SU-DHL-6 (cell line): ENCODE measurements around the gene C11orf68.

ENCODE experiments used
- H2AFZ ChIP-seq: fragments of 200-600 bp; sonication (generic); 2 replicates; pipeline ENCODE4 v1.6.1; 2014; ENCODE audit warnings: low read depth, mild to moderate bottlenecking, moderate library complexity, mixed read lengths, antibody characterized with exemption, low read length; ENCODE audit not compliant: severe bottlenecking
- H3F3A ChIP-seq: fragments of 200-600 bp; shearing (Covaris generic); 2 replicates; pipeline ENCODE4 v1.6.0; 2016; ENCODE audit warnings: antibody characterized with exemption, mild to moderate bottlenecking; ENCODE audit not compliant: insufficient read depth
- H3K27ac ChIP-seq: fragments of 200-600 bp; sonication (generic); 2 replicates; pipeline ENCODE4 v1.5.1; 2016; ENCODE audit warnings: low read depth, mild to moderate bottlenecking, low read length, moderate library complexity, mixed read lengths
- H3K27me3 ChIP-seq: fragments of 200-600 bp; sonication (generic), shearing (Covaris generic); 2 replicates; pipeline ENCODE4 v1.6.0; 2014; ENCODE audit warnings: mild to moderate bottlenecking, low read length
- H3K36me3 ChIP-seq: fragments of 200-600 bp; sonication (generic); 2 replicates; pipeline ENCODE4 v1.6.1; 2014; ENCODE audit warnings: mild to moderate bottlenecking, low read length, mixed read lengths
- H3K4me2 ChIP-seq: fragments of 300-600, 200-600 bp; shearing (Covaris generic), sonication (generic); 2 replicates; pipeline ENCODE4 v1.6.0; 2014; ENCODE audit warnings: low read length, low read depth, mild to moderate bottlenecking; ENCODE audit not compliant: poor library complexity, severe bottlenecking
- H3K4me3 ChIP-seq: fragments of 200-600 bp; sonication (generic); 2 replicates; pipeline ENCODE4 v1.5.1; 2014; ENCODE audit warnings: antibody characterized with exemption, low read length, mild to moderate bottlenecking, mixed read lengths; ENCODE audit not compliant: insufficient read depth, poor library complexity, severe bottlenecking
- H3K79me2 ChIP-seq: fragments of 200-600 bp; sonication (generic); 2 replicates; pipeline ENCODE4 v1.6.1; 2014; ENCODE audit warnings: mild to moderate bottlenecking, low read length, moderate library complexity; ENCODE audit not compliant: insufficient read depth
- H3K9ac ChIP-seq: fragments of 200-600 bp; sonication (generic); 2 replicates; pipeline ENCODE4 v1.7.0; 2014; ENCODE audit warnings: mild to moderate bottlenecking, low read length
- H3K9me2 ChIP-seq: fragments of 200-600 bp; sonication (generic); replicated peaks from 2 replicates; pipeline ENCODE4 v1.6.1; 2014; ENCODE audit warnings: low read length; ENCODE audit not compliant: insufficient read depth
- H3K9me3 ChIP-seq: fragments of 200-600 bp; sonication (generic); 2 replicates; pipeline ENCODE4 v1.6.1; 2014; ENCODE audit warnings: low read length, mixed read lengths; ENCODE audit not compliant: insufficient read depth
- H4K20me1 ChIP-seq: fragments of 200-600 bp; sonication (generic); 2 replicates; pipeline ENCODE4 v1.6.1; 2014; ENCODE audit warnings: low read depth, mild to moderate bottlenecking, antibody characterized with exemption, low read length, moderate library complexity, mixed read lengths
- CTCF ChIP-seq: fragments of 200-600 bp; sonication (generic); IDR thresholded peaks from one replicate; pipeline ENCODE4 v1.5.1; 2017; ENCODE audit warnings: antibody characterized with exemption, mild to moderate bottlenecking, low read length, moderate library complexity; ENCODE audit not compliant: insufficient read depth, poor library complexity, severe bottlenecking
- EZH2phosphoT487 ChIP-seq: fragments of 200-600 bp; sonication (generic), shearing (Covaris generic); conservative IDR thresholded peaks from 2 replicates; pipeline ENCODE4 v1.6.1; 2018; ENCODE audit warnings: mild to moderate bottlenecking, antibody characterized with exemption, low read length, moderate library complexity, mixed read lengths

Gene C11orf68

GRCh38 chr11:65964906-65965305 is 46.0 kb upstream of the C11orf68 start:
- no peak overlapping the region for H2AFZ ChIP-seq
- no peaks in the 10 kb centered on the region for H3F3A ChIP-seq
- H3K9me2 ChIP-seq, result no peaks in the 10 kb centered on the region
- H3K27ac ChIP-seq, result no peak overlapping the region
- H3K4me3 ChIP-seq, result no peak overlapping the region
- no peaks in the 10 kb centered on the region for H3K27me3 ChIP-seq
- TF ChIP-seq EZH2phosphoT487 (no peak), CTCF (no peak)
- no peaks in the 10 kb centered on the region; the same call in 1 of the 2 replicates for H3K36me3 ChIP-seq
- H3K4me2 ChIP-seq, result no peak overlapping the region
- H3K79me2 ChIP-seq, result peaks cover 30% of the 10 kb centered on the region
- no peak overlapping the region for H3K9ac ChIP-seq
- no peaks in the 10 kb centered on the region for H3K9me3 ChIP-seq
- 0 out of 2 replicates have a peak, but pooled peaks cover 3% of the 10 kb centered on the region for H4K20me1 ChIP-seq

DNA sequence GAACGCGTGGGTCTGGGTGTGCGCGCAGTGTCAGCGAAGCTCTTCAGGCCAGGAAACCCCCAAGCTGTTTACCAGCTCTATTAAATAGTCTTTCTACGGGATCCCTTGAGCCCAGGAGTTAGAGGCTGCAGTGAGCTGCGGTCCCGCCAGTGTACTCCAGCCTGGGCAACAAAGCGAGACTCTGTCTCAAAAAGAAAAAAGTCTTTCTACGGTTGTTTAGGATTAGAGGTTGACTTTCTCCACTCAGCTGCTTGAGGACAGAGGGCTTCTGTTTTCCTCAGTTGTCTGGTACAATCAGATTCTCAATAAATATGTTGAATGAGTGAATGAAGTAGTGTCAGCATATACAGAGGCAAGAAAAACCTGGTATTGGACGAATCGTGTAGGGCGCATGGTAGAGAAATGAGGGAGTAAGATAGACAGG is 43.3 kb upstream of the C11orf68 start:
- H3K9me2 ChIP-seq, result no peaks in the 10 kb centered on the region
- 0 out of 2 replicates have a peak, but pooled peaks cover 3% of the 10 kb centered on the region for H4K20me1 ChIP-seq
- no peak for TF ChIP-seq EZH2phosphoT487
- H2AFZ ChIP-seq, result no peak overlapping the region
- no peak overlapping the region for H3K27ac ChIP-seq
- no peaks in the 10 kb centered on the region; the same call in 1 of the 2 replicates for H3K36me3 ChIP-seq
- no peaks in the 10 kb centered on the region for H3F3A ChIP-seq
- H3K4me2 ChIP-seq, result peak overlapping the region; percentile 96
- peak overlapping the region; percentile 98 for H3K4me3 ChIP-seq
- peak overlapping the region; percentile 97 for H3K9ac ChIP-seq
- H3K27me3 ChIP-seq, result no peaks in the 10 kb centered on the region
- H3K9me3 ChIP-seq, result no peaks in the 10 kb centered on the region
- H3K79me2 ChIP-seq, result peaks cover 30% of the 10 kb centered on the region

DNA sequence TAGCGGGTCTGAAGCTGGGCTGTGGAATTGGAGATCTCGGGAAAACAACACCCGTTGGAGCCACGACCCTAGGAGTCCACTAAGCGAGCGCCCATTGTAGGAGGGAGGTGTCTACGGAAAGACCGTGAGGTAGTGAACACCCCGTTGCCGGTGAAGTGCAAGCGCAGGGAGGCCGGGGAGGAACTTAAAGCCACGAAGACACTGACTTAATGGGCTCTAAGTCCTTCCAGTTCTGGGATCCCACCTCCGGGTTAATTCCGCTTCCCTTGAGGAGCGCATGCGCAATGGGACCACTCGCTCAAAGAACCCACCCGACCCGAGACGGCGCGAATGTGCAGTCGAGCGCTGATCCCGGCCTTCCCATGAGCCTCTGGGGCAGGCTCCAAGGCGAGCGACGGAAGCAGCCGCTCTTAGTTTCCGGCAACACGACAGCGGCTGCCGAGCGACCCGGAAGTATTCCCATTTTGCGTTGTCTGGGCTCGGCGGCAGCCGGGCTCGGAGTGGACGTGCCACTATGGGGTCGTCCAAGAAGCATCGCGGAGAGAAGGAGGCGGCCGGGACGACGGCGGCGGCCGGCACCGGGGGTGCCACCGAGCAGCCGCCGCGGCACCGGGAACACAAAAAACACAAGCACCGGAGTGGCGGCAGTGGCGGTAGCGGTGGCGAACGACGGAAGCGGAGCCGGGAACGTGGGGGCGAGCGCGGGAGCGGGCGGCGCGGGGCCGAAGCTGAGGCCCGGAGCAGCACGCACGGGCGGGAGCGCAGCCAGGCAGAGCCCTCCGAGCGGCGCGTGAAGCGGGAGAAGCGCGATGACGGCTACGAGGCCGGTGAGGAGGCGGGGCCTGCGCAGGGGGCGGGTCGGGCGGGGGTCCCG is 42.6 kb upstream of the C11orf68 start, which contains the start of gene SART1:
Gene SART1, plus strand, starts transcription at position 468 of the 874 bp plus-strand sequence. Its CDS starts 47 bp downstream, at position 515.
- H3K9me2 ChIP-seq, result no peaks in the 10 kb centered on the region
- H3K9me3 ChIP-seq, result no peaks in the 10 kb centered on the region
- peak within 1 kb of the TSS; percentile 97 for H3K9ac ChIP-seq
- H3K27ac ChIP-seq, result peak within 1 kb of the TSS; percentile 58
- H3F3A ChIP-seq, result no peaks in the 10 kb centered on the region
- H3K27me3 ChIP-seq, result no peaks in the 10 kb centered on the region
- H3K36me3 ChIP-seq, result no peaks in the 10 kb centered on the region; the same call in 1 of the 2 replicates
- H4K20me1 ChIP-seq, result 0 out of 2 replicates have a peak, but pooled peaks cover 3% of the 10 kb centered on the region
- TF ChIP-seq CTCF, result no peak
- no peak for TF ChIP-seq EZH2phosphoT487
- H2AFZ ChIP-seq, result peak within 1 kb of the TSS; percentile 82
- peak within 1 kb of the TSS; percentile 98 for H3K4me3 ChIP-seq
- H3K4me2 ChIP-seq, result peak within 1 kb of the TSS; percentile 96
- H3K79me2 ChIP-seq, result peaks cover 30% of the 10 kb centered on the region
